Measurements from ENCODE around the gene GHR. TPM values are rescaled to one million over a fixed set of nuclear protein-coding genes. Genes with fewer than 3 reads are reported as not detected.

GHR gene
- total and polyA plus RNA-seq, 3 donors from 2014 or later = 3.3 to 4.7 (median 3.7) TPM

- Histone ChIP-seq H3K27ac (no peak overlapping the region), H3K9me3 (no peaks in the 10 kb centered on the region), H3K36me3 (ENCODE audit: low read depth, missing control alignments) (no peaks in the 10 kb centered on the region), H3K4me1 (no peaks in the 10 kb centered on the region), H3K27me3 (no peaks in the 10 kb centered on the region), H3K4me3 (no peak overlapping the region)
- DNase-seq = no peak
- 87 to 90% methylated on average over 5 of the region's 5 CpGs for WGBS, 2 donors
- intact Hi-C loops (cut with DNase I; ENCODE audit: low total_unique reads) = no loop called here
- no peak for TF ChIP-seq CTCF (IDR thresholded peaks at IDR 0.05)
- no peak for TF ChIP-seq POLR2A (IDR thresholded peaks at IDR 0.05)
These were observed 31.2 kb downstream of the GHR start for GRCh38 chr5:42454216-42454995.

GRCh38 chr5:42461033-42461432, 37.8 kb downstream of the GHR start:
- Histone ChIP-seq H3K4me3 (no peak overlapping the region), H3K27me3 (no peaks in the 10 kb centered on the region), H3K36me3 (ENCODE audit: low read depth, missing control alignments) (no peaks in the 10 kb centered on the region), H3K9me3 (no peaks in the 10 kb centered on the region), H3K27ac (no peak overlapping the region), H3K4me1 (no peaks in the 10 kb centered on the region)
- intact Hi-C loops (cut with DNase I; ENCODE audit: low total_unique reads) = no loop called here
- TF ChIP-seq POLR2A (IDR thresholded peaks at IDR 0.05) (no peak), CTCF (IDR thresholded peaks at IDR 0.05) (no peak)
- 74 to 82% methylated on average over 1 of the region's 1 CpG for WGBS, 2 donors
- DNase-seq = no peak

DNA sequence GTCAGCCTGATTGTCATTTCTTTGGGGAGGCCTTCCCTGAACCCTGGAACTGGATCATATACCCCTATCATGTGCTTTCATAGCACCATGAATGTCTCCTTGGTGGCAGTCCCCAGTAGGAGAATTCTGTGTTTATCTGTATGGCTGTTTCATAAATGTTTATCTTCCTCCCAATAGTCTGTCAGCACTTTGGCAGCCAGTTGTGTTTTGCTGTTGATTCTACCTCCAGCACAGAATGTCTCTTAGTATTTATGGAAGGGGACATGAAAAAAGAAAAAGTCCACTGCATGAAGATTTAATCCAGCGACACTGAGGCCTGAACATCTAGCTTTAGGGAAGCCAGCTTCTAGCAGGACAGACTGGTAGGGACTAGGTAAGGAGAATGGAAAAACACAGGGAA, 38.3 kb downstream of the GHR start:
- TF ChIP-seq CTCF (IDR thresholded peaks at IDR 0.05) (no peak), POLR2A (IDR thresholded peaks at IDR 0.05) (no peak)
- H3K9me3 ChIP-seq = no peaks in the 10 kb centered on the region
- H3K27ac ChIP-seq = no peak overlapping the region

GRCh38 chr5:42462083-42462482, 38.8 kb downstream of the GHR start:
- Histone ChIP-seq H3K9me3 (no peaks in the 10 kb centered on the region), H3K4me3 (no peak overlapping the region), H3K27ac (no peak overlapping the region), H3K36me3 (ENCODE audit: low read depth, missing control alignments) (no peaks in the 10 kb centered on the region), H3K27me3 (no peaks in the 10 kb centered on the region), H3K4me1 (no peaks in the 10 kb centered on the region)
- intact Hi-C loops (cut with DNase I; ENCODE audit: low total_unique reads) = no loop called here
- no peak for DNase-seq
- no peak for TF ChIP-seq POLR2A (IDR thresholded peaks at IDR 0.05)
- whole genome bisulfite sequencing, 2 donors = 60 to 87% methylated on average over 2 of the region's 2 CpGs

More for the DNA sequence above, 38.3 kb downstream of the GHR start:
- 66 to 78% methylated on average over 1 of the region's 1 CpG for WGBS, 2 donors
- Histone ChIP-seq H3K36me3 (ENCODE audit: low read depth, missing control alignments) (no peaks in the 10 kb centered on the region), H3K4me1 (no peaks in the 10 kb centered on the region), H3K4me3 (no peak overlapping the region), H3K27me3 (no peaks in the 10 kb centered on the region)
- DNase-seq = no peak
- intact Hi-C loops (cut with DNase I; ENCODE audit: low total_unique reads) = no loop called here

DNA sequence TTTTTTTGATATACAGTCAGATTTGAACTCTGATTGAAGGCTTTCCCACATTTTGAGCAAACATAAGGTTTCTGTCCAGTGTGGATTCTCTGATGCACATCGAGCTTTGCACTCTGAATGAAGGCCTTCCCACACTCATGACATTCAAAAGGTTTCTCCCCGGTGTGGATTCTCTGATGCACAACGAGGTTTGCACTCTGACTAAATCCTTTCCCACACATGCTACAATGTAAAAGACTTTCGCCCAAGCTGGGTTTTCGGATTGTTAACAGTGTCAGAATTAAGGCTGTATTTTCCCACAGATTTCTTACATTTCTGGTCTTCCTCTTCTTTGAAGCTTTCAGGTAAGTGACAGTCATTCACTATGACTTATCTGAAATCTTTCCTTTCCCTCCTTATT, 44.3 kb downstream of the GHR start:
- no peaks in the 10 kb centered on the region for H3K36me3 ChIP-seq (ENCODE audit: low read depth, missing control alignments)
- TF ChIP-seq POLR2A (IDR thresholded peaks at IDR 0.05) (no peak), CTCF (IDR thresholded peaks at IDR 0.05) (no peak)
- no peak overlapping the region for H3K27ac ChIP-seq
- no peak overlapping the region for H3K4me3 ChIP-seq
- H3K9me3 ChIP-seq = no peaks in the 10 kb centered on the region
- no peaks in the 10 kb centered on the region for H3K27me3 ChIP-seq
- WGBS, 2 donors = 74 to 86% methylated on average over 5 of the region's 5 CpGs
- no peak for DNase-seq
- intact Hi-C loops (cut with DNase I; ENCODE audit: low total_unique reads) = no loop called here
- H3K4me1 ChIP-seq = no peaks in the 10 kb centered on the region
